ENCODE results near the gene SUGP2. TPM values are rescaled to one million over a fixed set of nuclear protein-coding genes. Genes with fewer than 3 reads are reported as not detected.
A peak's percentile ranks its signal among the peaks of the same experiment; 100 is the strongest.

SUGP2 gene
- total RNA-seq, 6 experiments from 2014 or later, result 17.4 to 36.4 (median 30.0) TPM

GRCh38 chr19:18978616-18979015, 54.7 kb downstream of the SUGP2 start:
- 41% methylated on average over 7 of the region's 7 CpGs for WGBS (ENCODE audit: insufficient coverage, low coverage, low lambda C conversion rate, missing lambda C conversion rate)
- Histone ChIP-seq H3K27ac (no peak overlapping the region), H3K4me3 (no peak overlapping the region), H3K27me3 (no peaks in the 10 kb centered on the region), H3K36me3 (no peaks in the 10 kb centered on the region), H3K9me3 (no peaks in the 10 kb centered on the region), H3K4me1 (peaks cover 0 to 9% (median 0%) of the 10 kb centered on the region in 4 donors)
- intact Hi-C loops (cut with DNase I), result no loop called here
- DNase-seq (no peak), ATAC-seq (peak in 2 of 4 donors; percentile 39 to 48)
- no peak for TF ChIP-seq POLR2A (IDR thresholded peaks at IDR 0.05)
- TF ChIP-seq, protein P1, sequence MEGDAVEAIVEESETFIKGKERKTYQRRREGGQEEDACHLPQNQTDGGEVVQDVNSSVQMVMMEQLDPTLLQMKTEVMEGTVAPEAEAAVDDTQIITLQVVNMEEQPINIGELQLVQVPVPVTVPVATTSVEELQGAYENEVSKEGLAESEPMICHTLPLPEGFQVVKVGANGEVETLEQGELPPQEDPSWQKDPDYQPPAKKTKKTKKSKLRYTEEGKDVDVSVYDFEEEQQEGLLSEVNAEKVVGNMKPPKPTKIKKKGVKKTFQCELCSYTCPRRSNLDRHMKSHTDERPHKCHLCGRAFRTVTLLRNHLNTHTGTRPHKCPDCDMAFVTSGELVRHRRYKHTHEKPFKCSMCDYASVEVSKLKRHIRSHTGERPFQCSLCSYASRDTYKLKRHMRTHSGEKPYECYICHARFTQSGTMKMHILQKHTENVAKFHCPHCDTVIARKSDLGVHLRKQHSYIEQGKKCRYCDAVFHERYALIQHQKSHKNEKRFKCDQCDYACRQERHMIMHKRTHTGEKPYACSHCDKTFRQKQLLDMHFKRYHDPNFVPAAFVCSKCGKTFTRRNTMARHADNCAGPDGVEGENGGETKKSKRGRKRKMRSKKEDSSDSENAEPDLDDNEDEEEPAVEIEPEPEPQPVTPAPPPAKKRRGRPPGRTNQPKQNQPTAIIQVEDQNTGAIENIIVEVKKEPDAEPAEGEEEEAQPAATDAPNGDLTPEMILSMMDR (IDR thresholded peaks at IDR 0.05), result no peak

DNA sequence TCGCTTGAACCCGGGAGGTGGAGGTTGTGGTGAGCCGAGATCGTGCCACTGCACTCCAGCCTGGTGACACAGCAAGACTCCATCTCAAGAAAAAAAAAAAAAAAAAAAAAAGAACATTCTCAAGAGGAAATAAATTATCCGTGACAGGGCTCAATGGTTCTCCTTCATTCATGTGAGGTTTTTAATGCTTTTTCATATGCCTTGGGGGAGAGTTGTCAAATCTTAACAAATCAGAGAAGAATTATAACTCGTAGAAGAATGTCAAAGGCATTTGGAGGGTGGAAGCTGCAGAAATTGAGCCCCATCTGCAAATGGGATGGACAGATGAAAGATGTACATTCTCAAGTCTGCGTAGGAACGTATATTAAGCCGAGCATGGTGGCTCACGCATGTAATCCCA, 57.4 kb downstream of the SUGP2 start:
- Histone ChIP-seq H3K4me1 (peaks cover 0 to 9% (median 0%) of the 10 kb centered on the region in 4 donors), H3K4me3 (no peak overlapping the region), H3K36me3 (no peaks in the 10 kb centered on the region), H3K27me3 (no peaks in the 10 kb centered on the region), H3K27ac (no peak overlapping the region), H3K9me3 (no peaks in the 10 kb centered on the region)
- TF ChIP-seq, protein P1 (IDR thresholded peaks at IDR 0.05), result no peak
- no peak for TF ChIP-seq POLR2A (IDR thresholded peaks at IDR 0.05)
- no peak for DNase-seq
- intact Hi-C loops (cut with DNase I), result no loop called here
- WGBS (ENCODE audit: insufficient coverage, low coverage, low lambda C conversion rate, missing lambda C conversion rate), result 73% methylated on average over 9 of the region's 10 CpGs
- ATAC-seq, result no peak

DNA sequence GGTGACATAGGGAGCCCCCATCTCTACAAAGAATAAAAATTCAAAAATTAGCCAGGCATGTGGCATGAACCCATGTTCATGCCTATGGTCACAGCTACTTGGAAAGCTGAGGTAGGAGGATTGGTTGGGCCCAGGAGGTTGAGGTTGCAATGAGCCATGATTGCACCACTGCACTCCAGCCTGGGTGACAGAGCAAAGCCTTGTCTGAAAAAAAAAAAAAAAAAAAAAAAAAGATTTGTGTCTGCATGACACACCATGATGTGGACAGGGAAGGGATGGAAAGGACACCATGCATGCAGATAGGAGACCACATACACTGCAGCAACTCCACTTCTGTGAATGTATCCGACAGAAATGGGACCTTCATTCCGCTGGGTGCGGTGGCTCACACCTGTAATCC, 58.3 kb downstream of the SUGP2 start:
- no peak overlapping the region for H3K27ac ChIP-seq
- no peak for DNase-seq
- no peak overlapping the region for H3K4me3 ChIP-seq
- no peaks in the 10 kb centered on the region for H3K9me3 ChIP-seq
- TF ChIP-seq POLR2A (IDR thresholded peaks at IDR 0.05), result no peak
- TF ChIP-seq, protein P1 (IDR thresholded peaks at IDR 0.05), result no peak
- intact Hi-C loops (cut with DNase I), result no loop called here
- ATAC-seq, result no peak
- WGBS (ENCODE audit: insufficient coverage, low coverage, low lambda C conversion rate, missing lambda C conversion rate), result no CpG with 5 or more reads among the region's 3 CpGs
- peaks cover 0 to 9% (median 0%) of the 10 kb centered on the region in 4 donors for H3K4me1 ChIP-seq
- H3K27me3 ChIP-seq, result no peaks in the 10 kb centered on the region
- no peaks in the 10 kb centered on the region for H3K36me3 ChIP-seq

- DNase-seq (no peak), ATAC-seq (peak in 2 of 4 donors; percentile 9 to 45)
- WGBS (ENCODE audit: insufficient coverage, low coverage, low lambda C conversion rate, missing lambda C conversion rate), result 67% methylated on average over 1 of the region's 5 CpGs
Measured at GRCh38 chr19:18972851-18973250, 60.5 kb downstream of the SUGP2 start.

More at GRCh38 chr19:18972851-18973250, 60.5 kb downstream of the SUGP2 start:
- Histone ChIP-seq H3K27ac (peak overlapping the region in 2 of 3 donors; percentile 17 to 55), H3K9me3 (no peaks in the 10 kb centered on the region), H3K36me3 (no peaks in the 10 kb centered on the region), H3K4me3 (no peak overlapping the region), H3K4me1 (no peaks in the 10 kb centered on the region), H3K27me3 (no peaks in the 10 kb centered on the region)
- intact Hi-C loops (cut with DNase I), result no loop called here
- TF ChIP-seq, protein P1 (IDR thresholded peaks at IDR 0.05), result no peak
- TF ChIP-seq POLR2A (IDR thresholded peaks at IDR 0.05), result no peak

Measured in right lobe of liver (tissue), 6 donors.